Erythroblast (primary cell): Measurements from ENCODE around the gene STK32C.

Experiments
- GATA1 ChIP-seq: IDR thresholded peaks from 2 replicates; pipeline ENCODE4 v1.6.1; 2011; ENCODE audit warnings: low read depth, mild to moderate bottlenecking, control low read depth, low read length, moderate library complexity
- POLR2A ChIP-seq: IDR thresholded peaks from 2 replicates; pipeline ENCODE4 v1.6.1; 2011; ENCODE audit warnings: mild to moderate bottlenecking, low read length

DNA sequence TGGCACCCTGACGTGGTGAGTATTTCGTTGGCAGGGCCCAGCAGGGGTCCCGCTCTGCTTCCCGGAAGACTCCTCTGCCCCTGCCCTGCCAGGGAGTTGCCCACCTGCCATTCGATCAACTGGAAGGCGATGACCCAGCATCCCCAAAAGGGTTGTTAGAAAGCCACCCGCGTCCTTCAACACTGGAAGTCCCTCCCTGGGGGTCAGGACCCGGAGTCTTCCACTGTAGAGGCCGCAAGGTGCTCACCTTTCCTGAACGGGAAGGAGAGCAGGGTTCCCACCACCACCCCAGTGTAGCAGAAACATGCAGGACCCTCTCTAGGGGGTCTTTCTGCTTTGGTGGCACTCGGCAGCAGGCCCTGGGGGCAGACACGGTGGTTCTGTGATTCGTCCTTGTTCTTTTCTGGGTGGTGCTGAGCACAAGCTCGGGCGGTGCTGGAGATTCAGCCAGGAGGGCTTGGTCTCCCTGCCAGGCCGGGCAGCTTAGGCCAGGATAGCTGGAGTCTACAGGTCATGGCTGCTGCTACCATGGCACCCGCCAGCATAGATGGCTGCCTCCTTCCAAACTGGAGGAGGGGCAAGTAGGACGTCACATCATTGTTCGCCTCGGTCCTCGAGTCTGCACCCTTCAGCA lies 140.6 kb downstream of the STK32C start:
- TF ChIP-seq POLR2A (no peak), GATA1 (no peak)
